GM18498 (cell line): Measurements from ENCODE around the gene ELANE.
"Not testable (repeated sequence)": the region's sequence is repeated elsewhere in the genome, so short reads cannot be mapped to it uniquely, and the experiment has no call there.

Source experiments
- ATAC-seq: cut with Tn5 transposase; IDR thresholded peaks from one replicate; pipeline ENCODE4 v1.9.1; 2021; ENCODE audit warnings: mild to moderate bottlenecking, moderate library complexity; ENCODE audit not compliant: unreplicated experiment

Gene ELANE

GRCh38 chr19:813219-814151 is 38.6 kb upstream of the ELANE start:
- ATAC-seq, result no peak

GRCh38 chr19:814152-815078 is 37.7 kb upstream of the ELANE start:
- ATAC-seq, result no peak

- no peak for ATAC-seq
These were observed 36.9 kb upstream of the ELANE start for GRCh38 chr19:815079-815774.

GRCh38 chr19:815775-816499 is 36.2 kb upstream of the ELANE start:
- no peak for ATAC-seq

GRCh38 chr19:816500-816857 is 35.6 kb upstream of the ELANE start:
- no peak for ATAC-seq

GRCh38 chr19:820212-820611 is 31.9 kb upstream of the ELANE start:
- not testable (repeated sequence) for ATAC-seq

- no peak for ATAC-seq
These were observed 30.8 kb upstream of the ELANE start for GRCh38 chr19:821231-821824.

GRCh38 chr19:821825-822503 is 30.1 kb upstream of the ELANE start, which contains the start of gene PLPPR3:
Gene PLPPR3 (minus strand): TSS chr19:821955. CDS start chr19:821559, 396 bp downstream.
- ATAC-seq, result no peak

- no peak for ATAC-seq
These were observed 28.5 kb upstream of the ELANE start for GRCh38 chr19:823565-824121.

- no peak for ATAC-seq
These were observed 27.2 kb upstream of the ELANE start for GRCh38 chr19:824885-825284.

- ATAC-seq, result no peak
These were observed 26.0 kb upstream of the ELANE start for GRCh38 chr19:825897-826644.

- no peak for ATAC-seq
These were observed 24.8 kb upstream of the ELANE start for GRCh38 chr19:827314-827709.

GRCh38 chr19:827710-828321 is 24.3 kb upstream of the ELANE start, which contains the start of gene AZU1:
Gene AZU1 (plus strand): TSS chr19:827837. CDS start chr19:827847, 10 bp downstream.
- ATAC-seq, result no peak

GRCh38 chr19:829129-829758 is 22.9 kb upstream of the ELANE start:
- no peak for ATAC-seq

GRCh38 chr19:831407-832369 is 20.4 kb upstream of the ELANE start:
- ATAC-seq, result no peak

- ATAC-seq, result no peak
These were observed 17.9 kb upstream of the ELANE start for GRCh38 chr19:834216-834615.
